Parathyroid adenoma (tissue), 2 donors: ENCODE data around the gene SPANXN5.
"Not testable (repeated sequence)": the region's sequence is repeated elsewhere in the genome, so short reads cannot be mapped to it uniquely, and the experiment has no call there.

Source experiments
- H2AFZ ChIP-seq: fragments of 300-600 bp; sonication (generic); one replicate; pipeline ENCODE4 v1.7.0; 2017; ENCODE audit warnings: antibody characterized with exemption, mild to moderate bottlenecking
- H3K27ac ChIP-seq: fragments of 300-600 bp; sonication (generic); one replicate; pipeline ENCODE4 v1.7.0; 2017
- H3K27me3 ChIP-seq: fragments of 300-600 bp; sonication (generic); one replicate; pipeline ENCODE4 v1.7.0; 2017; ENCODE audit warnings: low read length; ENCODE audit not compliant: control insufficient read depth, insufficient read depth
- H3K36me3 ChIP-seq: fragments of 300-600 bp; sonication (generic); one replicate; pipeline ENCODE4 v1.7.0; 2017; ENCODE audit warnings: low read length; ENCODE audit not compliant: control insufficient read depth, insufficient read depth
- H3K4me1 ChIP-seq: fragments of 300-600 bp; sonication (generic); one replicate; pipeline ENCODE4 v1.7.0; 2017; ENCODE audit warnings: control low read depth
- H3K4me2 ChIP-seq: fragments of 300-600 bp; sonication (generic); one replicate; pipeline ENCODE4 v1.7.0; 2017; ENCODE audit warnings: low read length
- H3K4me3 ChIP-seq: fragments of 300-600 bp; sonication (generic); one replicate; pipeline ENCODE4 v1.7.0; 2017; ENCODE audit warnings: low read depth, low read length
- H3K79me2 ChIP-seq: fragments of 300-600 bp; sonication (generic); one replicate; pipeline ENCODE4 v1.7.0; 2017; ENCODE audit warnings: control low read depth
- H3K9ac ChIP-seq: fragments of 300-600 bp; sonication (generic); one replicate; pipeline ENCODE4 v1.7.0; 2017; ENCODE audit warnings: mild to moderate bottlenecking
- H3K9me3 ChIP-seq: fragments of 300-600 bp; sonication (generic); one replicate; pipeline ENCODE4 v1.7.0; 2017; ENCODE audit warnings: low read length; ENCODE audit not compliant: control insufficient read depth
- TF ChIP-seq, protein P1 (sequence below): fragments of 300-600 bp; sonication (generic); IDR thresholded peaks from one replicate; pipeline ENCODE4 v1.7.0; 2017; ENCODE audit warnings: antibody characterized with exemption, mild to moderate bottlenecking
- donor health status: primary hyperparathyroidism.

The SPANXN5 gene

DNA sequence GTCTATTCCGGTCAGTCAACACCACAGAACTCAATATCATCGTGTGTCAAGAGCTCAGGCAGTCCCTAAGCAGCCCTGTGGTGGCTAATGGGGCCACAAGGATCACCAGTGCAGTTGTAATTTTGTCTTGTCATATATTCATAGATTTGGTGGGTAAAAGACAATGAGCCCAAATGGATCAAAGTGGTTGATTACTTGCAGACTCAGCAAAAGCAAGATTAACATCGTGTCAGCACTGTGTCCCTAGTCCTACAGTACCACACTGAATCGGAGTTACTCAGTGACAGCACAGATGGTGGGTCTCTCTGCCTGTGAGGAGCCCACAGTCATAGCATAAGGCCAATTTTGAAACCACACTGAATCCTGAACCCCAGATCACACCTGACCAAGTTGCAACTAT is 22.6 kb upstream of the SPANXN5 start:
- H3K27me3 ChIP-seq: no peaks in the 10 kb centered on the region
- H3K9me3 ChIP-seq: no peaks in the 10 kb centered on the region

DNA sequence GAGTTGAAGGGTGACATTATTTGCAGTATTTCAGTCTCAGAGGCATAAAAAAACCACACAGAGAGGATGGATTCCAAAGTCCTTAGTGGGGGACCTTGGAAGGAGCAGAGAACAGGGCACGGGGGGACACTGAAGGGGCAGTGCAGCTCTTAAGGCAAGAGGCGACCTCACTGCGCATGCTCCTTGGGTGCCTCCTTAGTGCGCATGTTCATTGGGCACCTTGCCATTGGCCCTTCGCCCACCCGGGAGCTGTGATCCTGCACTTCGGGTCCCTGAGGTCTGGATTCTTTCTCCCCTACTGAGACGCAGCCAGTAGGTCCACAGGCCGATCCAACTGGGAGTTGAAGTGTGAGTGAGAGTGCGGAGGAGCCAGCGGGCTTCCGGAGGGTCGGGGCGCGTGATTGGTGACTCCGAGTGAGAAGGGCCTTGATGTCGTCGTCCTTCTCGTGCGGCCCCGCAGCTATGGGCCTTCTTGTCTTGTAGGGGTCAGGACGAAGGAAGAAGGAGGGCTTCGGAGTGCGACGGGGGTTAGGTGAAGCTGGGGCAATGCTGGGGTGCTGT is 13.9 kb upstream of the SPANXN5 start, which contains the start of gene XAGE5:
XAGE5 (plus strand) TSS at position 223 of the 561 bp plus-strand sequence. CDS start 1,280 bp downstream, outside the sequence.
- H3K27me3 ChIP-seq: no peaks in the 10 kb centered on the region
- H3K9ac ChIP-seq: no peak within 1 kb of the TSS
- no peak within 1 kb of the TSS for H3K4me3 ChIP-seq
- no peak within 1 kb of the TSS for H3K4me2 ChIP-seq
- TF ChIP-seq, protein P1, sequence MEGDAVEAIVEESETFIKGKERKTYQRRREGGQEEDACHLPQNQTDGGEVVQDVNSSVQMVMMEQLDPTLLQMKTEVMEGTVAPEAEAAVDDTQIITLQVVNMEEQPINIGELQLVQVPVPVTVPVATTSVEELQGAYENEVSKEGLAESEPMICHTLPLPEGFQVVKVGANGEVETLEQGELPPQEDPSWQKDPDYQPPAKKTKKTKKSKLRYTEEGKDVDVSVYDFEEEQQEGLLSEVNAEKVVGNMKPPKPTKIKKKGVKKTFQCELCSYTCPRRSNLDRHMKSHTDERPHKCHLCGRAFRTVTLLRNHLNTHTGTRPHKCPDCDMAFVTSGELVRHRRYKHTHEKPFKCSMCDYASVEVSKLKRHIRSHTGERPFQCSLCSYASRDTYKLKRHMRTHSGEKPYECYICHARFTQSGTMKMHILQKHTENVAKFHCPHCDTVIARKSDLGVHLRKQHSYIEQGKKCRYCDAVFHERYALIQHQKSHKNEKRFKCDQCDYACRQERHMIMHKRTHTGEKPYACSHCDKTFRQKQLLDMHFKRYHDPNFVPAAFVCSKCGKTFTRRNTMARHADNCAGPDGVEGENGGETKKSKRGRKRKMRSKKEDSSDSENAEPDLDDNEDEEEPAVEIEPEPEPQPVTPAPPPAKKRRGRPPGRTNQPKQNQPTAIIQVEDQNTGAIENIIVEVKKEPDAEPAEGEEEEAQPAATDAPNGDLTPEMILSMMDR: no peak
- no peaks in the 10 kb centered on the region for H3K36me3 ChIP-seq
- no peaks in the 10 kb centered on the region for H3K9me3 ChIP-seq
- no peak within 1 kb of the TSS for H3K27ac ChIP-seq
- no peaks in the 10 kb centered on the region for H3K4me1 ChIP-seq
- H3K79me2 ChIP-seq: no peaks in the 10 kb centered on the region
- H2AFZ ChIP-seq: no peak within 1 kb of the TSS

More for the DNA sequence above, 22.6 kb upstream of the SPANXN5 start:
- H3K27ac ChIP-seq: no peak overlapping the region
- no peak overlapping the region for H3K9ac ChIP-seq
- TF ChIP-seq, protein P1: no peak
- no peaks in the 10 kb centered on the region for H3K36me3 ChIP-seq
- H3K4me1 ChIP-seq: no peaks in the 10 kb centered on the region
- no peak overlapping the region for H2AFZ ChIP-seq
- H3K79me2 ChIP-seq: no peaks in the 10 kb centered on the region
- H3K4me3 ChIP-seq: no peak overlapping the region
- no peak overlapping the region for H3K4me2 ChIP-seq

DNA sequence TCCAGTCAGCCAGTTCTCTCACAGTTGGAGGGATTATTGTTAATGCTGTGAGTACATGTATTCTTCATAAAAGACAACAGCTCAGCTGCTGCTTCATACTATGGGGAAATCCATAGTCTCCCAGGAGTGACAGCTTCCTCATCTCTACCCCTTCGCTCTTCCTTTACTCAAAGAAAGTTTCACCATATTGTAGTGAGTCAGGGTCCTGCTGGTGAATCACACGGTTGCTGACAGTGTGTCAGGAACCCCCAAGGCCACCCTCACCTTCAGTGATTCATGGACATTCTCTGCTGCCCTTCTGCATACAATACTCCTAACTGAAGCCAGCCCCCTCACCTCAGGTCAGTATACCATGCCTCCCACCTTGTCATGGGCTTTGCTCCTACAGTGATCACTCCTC is 7.6 kb upstream of the SPANXN5 start:
- H3K4me2 ChIP-seq, H3K4me3 ChIP-seq, H3K4me1 ChIP-seq, H3K9me3 ChIP-seq, H3K79me2 ChIP-seq, H3K9ac ChIP-seq, H3K27me3 ChIP-seq, H3K36me3 ChIP-seq, H3K27ac ChIP-seq, H2AFZ ChIP-seq: not testable (repeated sequence)

DNA sequence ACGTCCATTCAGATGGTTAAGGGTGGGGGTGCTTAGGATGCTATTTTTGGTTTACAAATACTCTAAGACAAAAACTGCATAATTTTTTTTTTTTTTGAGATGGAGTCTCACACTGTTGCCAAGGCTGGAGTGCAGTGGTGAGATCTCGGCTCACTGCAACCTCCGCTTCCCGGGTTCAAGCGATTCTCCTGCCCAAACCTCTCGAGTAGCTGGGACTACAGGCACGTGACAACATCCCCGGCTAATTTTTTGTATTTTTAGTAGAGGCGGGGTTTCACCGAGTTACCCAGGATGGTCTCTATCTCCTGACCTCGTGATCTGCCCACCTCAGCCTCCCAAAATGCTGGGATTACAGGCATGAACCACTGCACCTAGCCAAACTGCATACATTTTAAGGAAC is 23.7 kb downstream of the SPANXN5 start:
- H3K27me3 ChIP-seq: not testable (repeated sequence)

DNA sequence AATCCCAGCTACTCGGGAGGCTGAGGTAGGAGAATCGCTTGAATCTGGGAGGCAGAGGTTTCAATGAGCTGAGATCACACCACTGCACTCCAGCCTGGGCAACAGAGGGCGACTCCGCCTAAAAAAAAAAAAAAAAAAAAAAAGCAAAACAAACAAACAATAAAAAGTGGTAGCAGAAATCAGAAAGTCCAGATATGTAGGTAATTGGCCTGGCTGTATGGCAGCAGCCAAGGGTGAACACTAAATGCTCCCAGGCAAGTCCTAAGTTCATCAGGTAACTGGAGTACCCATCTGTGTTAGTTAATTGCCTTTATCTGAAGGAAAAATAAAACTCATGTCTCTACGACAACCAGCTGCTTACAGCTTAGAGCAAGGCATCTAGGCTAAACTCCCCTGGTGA is 31.2 kb downstream of the SPANXN5 start:
- not testable (repeated sequence) for H3K4me3 ChIP-seq, H3K9me3 ChIP-seq, H3K4me1 ChIP-seq, H3K27me3 ChIP-seq, H3K36me3 ChIP-seq, H3K27ac ChIP-seq, H3K4me2 ChIP-seq, H2AFZ ChIP-seq, H3K9ac ChIP-seq, H3K79me2 ChIP-seq

More for the DNA sequence above, 23.7 kb downstream of the SPANXN5 start:
- H3K9ac ChIP-seq, H2AFZ ChIP-seq, H3K4me1 ChIP-seq, H3K4me2 ChIP-seq, H3K79me2 ChIP-seq, H3K4me3 ChIP-seq, H3K27ac ChIP-seq, H3K9me3 ChIP-seq, H3K36me3 ChIP-seq: not testable (repeated sequence)

DNA sequence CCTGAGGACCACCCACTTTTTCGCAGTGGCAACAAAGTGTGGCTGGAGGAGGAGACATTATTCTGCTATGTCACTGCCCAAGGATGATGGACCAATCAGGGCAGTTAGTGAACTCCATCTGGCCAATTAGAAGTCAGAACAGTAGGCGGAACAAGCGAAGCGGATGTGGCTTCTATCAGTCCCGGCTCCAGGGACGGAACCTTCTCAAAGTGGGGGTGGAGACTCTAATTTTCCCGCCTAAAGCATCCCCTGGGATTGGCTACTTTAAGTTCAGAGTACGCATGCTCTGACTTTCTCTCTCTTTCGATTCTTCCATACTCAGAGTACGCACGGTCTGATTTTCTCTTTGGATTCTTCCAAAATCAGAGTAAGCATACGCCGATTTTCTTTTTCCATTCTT is 46.3 kb downstream of the SPANXN5 start, which contains the start of gene SSX2B:
SSX2B (plus strand) TSS at position 301 of the 400 bp plus-strand sequence. CDS start 1,429 bp downstream, outside the sequence.
- H3K27ac ChIP-seq, H3K36me3 ChIP-seq, H2AFZ ChIP-seq, H3K9ac ChIP-seq, H3K4me1 ChIP-seq, H3K27me3 ChIP-seq, H3K4me3 ChIP-seq, H3K9me3 ChIP-seq, H3K4me2 ChIP-seq, H3K79me2 ChIP-seq: not testable (repeated sequence)
